C1 segment of cervical spinal cord (tissue), 14 donors: ENCODE results near the gene BLOC1S4.
A peak's percentile ranks its signal among the peaks of the same experiment; 100 is the strongest.
"Not testable (repeated sequence)": the region's sequence is repeated elsewhere in the genome, so short reads cannot be mapped to it uniquely, and the experiment has no call there.

Experiments
- DNase-seq, 14 donors: peaks; one replicate each; lab custom pipeline; 2025; lab: John Stamatoyannopoulos, UW

BLOC1S4 gene

DNA sequence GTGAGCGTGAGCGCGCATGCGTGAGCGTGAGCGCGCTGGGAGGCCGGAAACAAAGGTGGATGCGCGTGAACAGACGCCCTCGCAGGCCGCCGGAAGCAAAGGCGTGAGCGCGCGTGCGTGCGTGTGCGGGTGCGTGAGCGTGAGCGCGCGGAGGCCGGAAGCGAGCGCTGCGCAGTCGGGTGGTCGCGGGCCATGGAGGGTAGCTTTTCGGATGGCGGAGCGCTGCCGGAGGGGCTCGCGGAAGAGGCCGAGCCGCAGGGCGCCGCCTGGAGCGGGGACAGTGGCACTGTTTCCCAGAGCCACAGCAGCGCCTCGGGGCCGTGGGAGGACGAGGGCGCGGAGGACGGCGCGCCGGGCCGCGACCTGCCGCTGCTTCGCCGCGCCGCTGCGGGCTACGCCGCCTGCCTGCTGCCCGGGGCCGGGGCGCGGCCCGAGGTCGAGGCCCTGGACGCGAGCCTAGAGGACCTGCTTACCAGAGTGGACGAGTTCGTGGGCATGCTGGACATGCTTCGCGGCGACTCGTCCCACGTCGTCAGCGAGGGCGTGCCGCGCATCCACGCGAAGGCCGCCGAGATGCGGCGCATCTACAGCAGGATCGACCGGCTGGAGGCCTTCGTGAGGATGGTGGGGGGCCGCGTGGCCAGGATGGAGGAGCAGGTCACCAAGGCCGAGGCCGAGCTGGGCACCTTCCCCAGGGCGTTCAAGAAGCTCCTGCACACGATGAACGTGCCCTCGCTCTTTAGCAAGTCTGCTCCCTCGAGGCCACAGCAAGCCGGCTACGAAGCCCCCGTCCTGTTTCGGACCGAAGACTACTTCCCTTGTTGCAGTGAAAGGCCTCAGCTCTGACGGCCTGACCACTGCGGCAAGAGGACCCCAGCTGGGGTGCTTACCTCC lies at the start of gene BLOC1S4:
BLOC1S4 (plus strand) TSS at position 157 of the 894 bp plus-strand sequence; CDS start at position 193, 36 bp downstream.
- peak in 13 of 14 donors; percentile 34 to 89 (median 82) for DNase-seq

DNA sequence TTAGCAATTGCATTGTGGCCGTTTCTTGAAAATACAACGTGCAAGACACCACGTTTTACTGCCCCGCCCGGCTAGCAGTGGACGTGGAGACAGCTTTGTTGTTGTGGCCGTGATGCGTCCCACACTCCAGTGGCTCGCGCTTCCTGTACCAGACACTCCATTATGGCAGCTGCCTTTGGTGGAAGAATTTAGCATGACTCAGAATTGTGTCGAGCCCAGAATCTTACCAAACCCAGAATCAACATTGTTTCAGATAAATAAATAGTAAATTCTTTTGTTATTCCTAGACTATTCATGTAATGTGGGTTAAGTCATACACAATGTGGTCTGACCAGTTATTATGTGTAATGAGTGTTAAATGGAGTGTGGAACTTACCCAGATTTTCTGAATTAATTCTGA lies 47.6 kb upstream of the BLOC1S4 start:
- no peak for DNase-seq

DNA sequence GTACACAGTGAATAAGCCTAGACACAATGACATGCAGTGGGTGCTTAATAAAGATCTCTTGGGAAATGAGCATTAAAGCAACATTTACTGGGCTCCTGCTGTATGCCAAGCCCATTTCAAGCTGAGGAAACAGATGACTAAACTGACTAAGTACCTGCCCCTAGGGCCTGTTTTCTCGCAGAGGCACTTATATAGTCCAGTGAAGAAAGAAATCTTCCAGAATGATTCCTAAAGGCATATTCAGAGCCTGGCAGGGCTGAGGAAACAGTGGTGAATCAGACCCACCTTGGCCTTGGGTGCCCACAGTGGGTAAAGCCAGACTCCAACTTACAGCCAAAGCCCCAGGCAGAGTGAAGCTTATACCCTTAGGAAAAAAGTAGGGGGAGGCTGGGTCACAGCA lies 44.3 kb upstream of the BLOC1S4 start:
- no peak for DNase-seq

GRCh38 chr4:6672131-6672530 lies 43.8 kb upstream of the BLOC1S4 start:
- no peak for DNase-seq

DNA sequence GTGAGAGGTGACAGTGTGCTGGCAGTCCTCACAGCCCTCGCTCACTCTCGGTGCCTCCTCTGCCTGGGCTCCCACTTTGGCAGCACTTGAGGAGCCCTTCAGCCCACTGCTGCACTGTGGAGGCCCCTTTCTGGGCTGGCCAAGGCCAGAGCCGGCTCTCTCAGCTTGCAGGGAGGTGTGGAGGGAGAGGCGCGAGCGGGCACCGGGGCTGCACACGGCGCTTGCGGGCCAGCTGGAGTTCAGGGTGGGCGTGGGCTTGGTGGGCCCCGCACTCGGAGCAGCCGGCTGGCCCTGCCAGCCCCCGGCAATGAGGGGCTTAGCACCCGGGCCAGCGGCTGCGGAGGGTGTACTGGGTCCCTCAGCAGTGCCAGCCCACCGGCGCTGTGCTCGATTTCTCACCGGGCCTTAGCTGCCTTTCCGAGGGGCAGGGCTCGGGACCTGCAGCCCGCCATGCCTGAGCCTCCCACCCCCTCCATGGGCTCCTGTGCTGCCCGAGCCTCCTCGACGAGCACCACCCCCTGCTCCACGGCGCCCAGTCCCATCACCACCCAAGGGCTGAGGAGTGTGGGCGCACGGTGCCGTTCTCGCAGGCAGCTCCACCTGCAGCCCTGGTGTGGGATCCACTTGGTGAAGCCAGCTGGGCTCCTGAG lies 43.3 kb upstream of the BLOC1S4 start:
- not testable (repeated sequence) for DNase-seq

DNA sequence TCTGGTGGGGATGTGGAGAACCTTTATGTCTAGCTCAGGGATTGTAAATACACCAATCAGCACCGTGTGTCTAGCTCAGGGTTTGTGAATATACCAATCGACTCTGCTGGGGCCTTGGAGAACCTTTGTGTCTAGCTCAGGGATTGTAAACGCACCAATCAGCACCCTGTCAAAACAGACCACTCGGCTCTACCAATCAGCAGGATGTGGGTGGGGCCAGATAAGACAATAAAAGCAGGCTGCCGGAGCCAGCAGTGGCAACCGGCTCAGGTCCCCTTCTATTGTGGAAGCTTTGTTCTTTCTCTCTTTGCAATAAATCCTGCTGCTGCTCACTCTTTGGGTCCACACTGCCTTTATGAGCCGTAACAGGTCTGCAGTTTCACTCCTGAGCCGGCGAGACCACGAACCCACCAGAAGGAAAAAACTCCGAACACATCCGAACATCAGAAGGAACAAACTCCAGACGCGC lies 42.7 kb upstream of the BLOC1S4 start:
- DNase-seq, result peak in 2 of 14 donors; percentile 40 to 65

- DNase-seq, result peak; percentile 66 to 96 (median 92)
These were observed 42.1 kb upstream of the BLOC1S4 start for GRCh38 chr4:6673660-6674499.

DNA sequence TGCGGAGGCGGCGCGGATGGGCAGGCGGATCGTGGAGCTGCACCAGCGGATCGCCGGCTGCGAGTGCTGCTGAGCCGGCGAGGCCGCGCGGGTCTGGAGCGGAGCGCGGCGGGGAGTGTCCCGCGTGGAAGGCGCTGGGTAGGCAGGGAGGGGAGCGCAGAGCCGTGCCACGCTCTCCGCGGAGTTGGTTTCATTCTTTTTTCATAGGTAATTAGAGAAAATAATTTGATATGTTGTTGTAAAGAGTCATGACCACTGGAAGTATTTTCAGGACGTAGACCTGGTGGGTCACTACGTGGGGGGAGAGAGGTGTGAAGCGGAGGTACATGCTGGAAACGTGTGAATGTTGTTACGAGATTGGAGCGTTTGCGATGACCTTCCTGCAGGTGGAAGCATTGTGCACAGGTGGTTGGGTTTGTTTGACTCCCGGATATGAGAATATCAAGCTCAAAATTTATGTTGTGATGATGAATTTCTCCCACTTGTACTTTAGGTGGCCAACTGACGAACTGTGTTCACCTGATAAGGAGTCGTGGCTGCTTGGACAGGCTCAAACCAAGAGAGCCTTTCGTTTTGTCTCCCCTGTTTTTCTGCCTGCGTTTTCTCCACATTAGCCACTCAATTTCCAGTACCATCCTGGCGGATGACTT lies 41.3 kb upstream of the BLOC1S4 start:
- peak in 1 of 14 donors; percentile 44 for DNase-seq

GRCh38 chr4:6676722-6677558 lies 39.0 kb upstream of the BLOC1S4 start:
- DNase-seq, result no peak

- no peak for DNase-seq
These were observed 35.5 kb upstream of the BLOC1S4 start for GRCh38 chr4:6680372-6681034.

DNA sequence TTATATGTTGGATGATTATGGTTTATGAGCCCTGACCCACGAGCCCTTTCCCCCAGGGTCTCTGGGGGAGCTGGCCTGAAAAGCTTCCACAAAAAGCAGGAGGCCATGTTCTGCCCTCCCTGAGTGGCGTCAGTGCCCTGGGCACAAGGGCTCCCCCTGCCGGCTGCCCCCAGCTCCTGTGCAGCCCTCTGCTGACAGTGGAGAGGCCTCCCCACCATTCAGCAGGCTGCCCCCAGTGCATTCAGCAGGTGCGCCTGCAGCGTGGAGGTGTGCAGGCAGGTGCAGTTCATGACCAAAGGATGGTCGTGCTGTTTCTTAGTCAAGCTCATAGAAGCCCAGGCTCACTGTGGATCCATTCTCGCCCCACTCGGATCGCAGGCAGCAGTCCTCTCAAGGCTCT lies 34.8 kb upstream of the BLOC1S4 start:
- DNase-seq, result no peak

DNA sequence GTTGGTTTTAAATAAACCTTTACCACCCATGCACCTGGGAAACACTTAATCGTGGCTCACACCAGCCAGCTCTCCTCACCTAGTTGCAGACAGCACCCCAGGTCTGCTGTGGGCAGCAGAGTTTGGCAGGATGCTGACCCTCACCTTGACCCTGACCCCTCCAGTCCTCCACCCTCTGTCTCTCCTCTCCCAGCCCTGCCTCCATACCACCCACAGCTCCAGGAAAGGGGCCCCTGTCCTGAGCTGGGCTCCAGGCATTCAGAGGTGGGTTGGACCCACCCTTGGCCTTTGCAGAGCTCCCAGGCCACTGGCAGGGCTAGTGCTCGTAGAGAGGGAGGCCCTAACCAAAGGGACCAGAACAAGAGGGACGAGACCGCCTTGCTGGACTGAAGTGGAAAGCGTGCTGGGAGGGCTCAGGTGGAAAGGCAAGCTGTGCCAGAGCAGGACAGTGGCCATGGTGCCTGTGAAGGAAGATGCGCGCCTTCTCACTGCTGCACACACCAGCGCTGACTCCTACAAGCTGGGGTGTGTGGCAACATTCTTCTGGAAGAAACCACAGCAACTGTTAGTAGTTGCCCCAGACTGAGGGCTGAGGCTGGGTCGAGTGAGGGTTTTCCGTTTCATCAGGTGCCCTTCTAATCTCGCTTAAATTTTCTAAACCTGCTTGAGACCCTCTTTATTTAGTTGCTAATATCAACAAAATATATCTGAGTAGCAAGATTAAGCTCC lies 32.9 kb upstream of the BLOC1S4 start:
- DNase-seq, result no peak

DNA sequence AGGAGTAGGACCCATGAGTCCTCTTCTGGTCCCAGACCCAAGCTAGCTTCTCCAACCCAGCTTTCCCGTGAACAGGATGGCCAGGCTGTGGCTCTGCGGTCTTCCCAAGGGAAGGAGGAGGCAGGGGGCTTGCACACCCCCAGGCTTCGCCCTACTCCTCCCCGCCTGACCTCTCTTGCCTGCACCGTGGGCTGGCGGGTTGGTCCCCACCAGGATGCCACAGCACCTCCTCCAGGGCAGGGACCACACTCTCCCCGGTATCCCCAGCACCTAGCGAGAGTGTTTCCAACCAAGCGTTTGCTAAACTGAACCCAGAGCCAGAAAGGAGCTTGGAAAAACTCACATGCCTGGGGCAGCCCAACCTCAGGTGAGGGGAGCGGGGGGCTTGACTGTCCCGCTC lies 31.3 kb upstream of the BLOC1S4 start:
- DNase-seq, result no peak

GRCh38 chr4:6686104-6686787 lies 29.7 kb upstream of the BLOC1S4 start:
- no peak for DNase-seq

- DNase-seq, result no peak
These were observed 27.8 kb upstream of the BLOC1S4 start for GRCh38 chr4:6687947-6688878.

DNA sequence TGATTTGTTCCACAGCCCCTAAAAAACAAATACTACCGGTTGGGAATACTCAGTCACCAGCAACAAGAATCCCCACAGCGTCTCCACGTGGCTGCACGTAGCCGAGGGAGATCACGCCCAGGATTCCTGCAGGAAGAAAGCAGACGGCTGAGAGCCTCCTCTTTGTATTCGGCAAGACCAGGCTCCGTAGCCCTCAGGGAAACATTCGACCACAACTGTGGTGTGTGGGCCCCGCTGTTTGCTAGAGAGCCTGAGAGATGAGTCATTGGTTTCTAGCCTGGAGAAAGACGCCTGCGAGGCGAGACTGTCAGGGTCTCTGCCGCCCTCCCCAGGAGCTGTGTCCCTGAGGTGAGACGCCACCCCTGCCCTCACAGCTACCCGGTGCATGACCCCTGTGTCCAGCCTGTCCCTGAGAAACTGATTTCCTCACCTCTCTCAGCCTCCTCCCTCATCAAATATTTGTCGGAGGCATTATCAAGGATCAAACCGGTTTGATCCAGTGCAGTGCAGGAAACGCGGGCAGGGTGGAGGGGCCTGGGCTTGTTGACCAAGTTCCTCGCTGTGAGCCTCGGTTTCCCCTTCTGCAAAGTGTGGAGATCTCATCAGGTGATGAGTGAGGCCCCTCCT lies 27.0 kb upstream of the BLOC1S4 start:
- DNase-seq, result no peak

- DNase-seq, result no peak
These were observed 26.4 kb upstream of the BLOC1S4 start for GRCh38 chr4:6689506-6689960.
